Hepatic stellate cell (primary cell): ENCODE data around the gene SPON1.
"Not testable (repeated sequence)": the region's sequence is repeated elsewhere in the genome, so short reads cannot be mapped to it uniquely, and the experiment has no call there.

Source experiments
- DNase-seq: peaks from one replicate; pipeline ENCODE4 v3.0.0; 2011; ENCODE audit warnings: low spot score

SPON1 gene

DNA sequence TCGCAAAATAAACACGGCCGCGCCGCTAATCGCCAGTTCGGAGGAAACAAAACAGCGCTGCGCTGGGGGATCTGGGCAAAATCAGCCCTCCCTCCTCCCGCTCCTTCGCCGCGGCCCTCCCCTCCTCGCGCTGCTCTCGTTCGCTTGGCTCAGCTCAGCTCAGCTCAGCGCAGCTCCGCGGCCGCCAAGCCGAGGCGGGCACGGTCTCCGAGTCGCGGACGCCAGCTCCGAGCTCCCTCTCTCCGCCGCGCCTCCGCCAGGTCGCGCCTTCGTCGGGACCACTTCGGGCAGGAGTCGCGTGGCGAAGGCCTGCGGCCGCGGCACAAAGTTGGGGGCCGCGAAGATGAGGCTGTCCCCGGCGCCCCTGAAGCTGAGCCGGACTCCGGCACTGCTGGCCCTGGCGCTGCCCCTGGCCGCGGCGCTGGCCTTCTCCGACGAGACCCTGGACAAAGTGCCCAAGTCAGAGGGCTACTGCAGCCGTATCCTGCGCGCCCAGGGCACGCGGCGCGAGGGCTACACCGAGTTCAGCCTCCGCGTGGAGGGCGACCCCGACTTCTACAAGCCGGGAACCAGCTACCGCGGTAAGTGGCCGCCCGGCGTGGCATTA, at the start of gene SPON1:
SPON1 (plus strand) TSS at position 162 of the 607 bp plus-strand sequence; CDS start at position 344, 182 bp downstream.
- DNase-seq, result no peak

DNA sequence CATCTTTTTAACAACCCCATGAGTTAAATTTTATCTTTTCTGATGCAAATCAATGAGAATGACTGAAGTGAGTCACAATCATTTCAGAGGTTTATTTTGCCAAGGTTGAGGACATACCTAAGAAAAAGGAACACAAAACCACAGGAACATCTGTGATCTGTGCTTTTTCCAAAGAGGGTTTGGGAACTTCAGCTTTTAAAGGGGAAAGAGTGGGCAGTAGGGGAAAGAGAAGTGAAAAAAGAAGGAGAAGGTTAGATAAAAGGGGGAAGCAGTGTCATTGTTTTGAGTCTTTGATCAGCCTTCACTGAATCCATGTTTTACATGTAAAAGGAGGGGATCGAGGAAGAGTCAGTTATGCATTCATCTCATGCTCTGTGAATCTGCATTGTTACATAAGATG, 45.3 kb upstream of the SPON1 start:
- no peak for DNase-seq

DNA sequence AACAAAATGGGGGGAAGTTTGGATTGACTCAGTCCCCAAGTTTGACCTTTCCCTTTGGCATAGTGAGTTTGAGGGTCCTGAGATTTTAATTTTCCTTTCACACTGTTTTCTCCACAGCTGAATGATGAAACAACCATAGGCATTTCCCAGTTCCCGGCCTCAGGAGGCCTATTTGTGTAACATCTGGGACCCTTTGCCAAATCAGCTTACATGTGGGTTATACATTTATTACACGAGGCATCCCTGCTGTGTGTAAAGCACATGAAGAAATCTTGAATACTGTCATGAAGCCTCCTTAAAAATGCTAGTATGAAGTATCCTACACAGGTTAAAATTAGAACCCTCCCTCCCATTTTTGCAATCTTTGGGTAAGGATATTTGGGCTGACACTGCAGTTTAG, 44.6 kb upstream of the SPON1 start:
- DNase-seq, result no peak

DNA sequence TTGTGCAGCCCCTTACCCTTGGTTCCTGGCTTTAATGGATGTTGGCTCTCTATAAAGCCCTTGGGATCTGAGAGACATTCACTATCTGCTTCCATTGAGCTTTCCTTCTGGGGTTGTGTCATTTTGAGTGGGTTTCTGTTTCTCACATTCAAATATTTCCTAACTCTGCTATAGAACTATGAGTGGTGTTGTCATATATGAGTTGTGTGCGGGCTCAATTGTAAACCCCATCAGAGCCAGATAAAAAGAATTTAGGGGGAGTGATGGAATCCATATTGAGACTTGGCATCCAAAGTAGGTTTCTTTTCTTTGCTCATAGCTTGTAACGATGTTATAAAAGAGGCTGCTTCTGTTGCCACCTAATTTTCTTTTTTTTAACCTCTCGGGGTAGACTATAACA, 41.8 kb upstream of the SPON1 start:
- DNase-seq, result no peak

DNA sequence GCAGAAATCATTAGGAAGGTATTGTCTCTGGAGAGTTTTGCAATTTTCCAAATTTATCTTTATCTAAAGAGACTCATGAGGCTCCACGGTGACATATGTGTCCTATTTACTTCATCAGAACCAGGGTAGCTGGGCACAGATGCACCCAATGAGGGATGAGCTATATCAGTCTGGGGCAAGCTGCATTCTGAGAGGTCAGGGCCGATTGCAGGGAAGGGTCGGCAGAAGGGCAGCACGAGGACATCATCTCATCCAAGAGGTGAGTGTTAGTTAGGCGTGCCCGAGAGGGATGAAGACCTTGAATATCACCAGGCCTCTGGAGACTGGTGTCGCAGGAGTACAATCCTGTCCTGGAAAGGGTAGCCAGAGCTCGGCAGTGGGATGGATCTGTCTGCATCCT, 41.0 kb upstream of the SPON1 start:
- DNase-seq, result no peak

DNA sequence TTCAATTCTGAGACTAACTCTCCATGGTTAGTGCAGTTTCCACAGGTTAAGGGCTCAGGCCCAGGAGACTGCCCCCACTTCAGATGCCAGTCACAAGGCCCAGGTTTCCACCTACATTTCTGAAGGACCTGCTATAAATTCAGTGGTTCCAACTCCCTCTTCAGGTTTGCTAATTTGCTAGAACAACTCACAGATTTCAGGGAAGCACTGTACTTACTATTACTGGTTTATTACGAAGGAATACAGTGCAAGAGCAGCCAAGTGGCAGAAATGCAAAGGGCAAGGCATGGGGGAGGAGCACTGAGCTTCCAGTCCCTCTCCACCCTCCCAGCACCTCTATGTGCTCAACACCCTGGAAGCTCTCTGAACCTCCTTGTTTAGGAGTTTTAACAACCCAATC, 39.3 kb upstream of the SPON1 start:
- DNase-seq, result no peak

DNA sequence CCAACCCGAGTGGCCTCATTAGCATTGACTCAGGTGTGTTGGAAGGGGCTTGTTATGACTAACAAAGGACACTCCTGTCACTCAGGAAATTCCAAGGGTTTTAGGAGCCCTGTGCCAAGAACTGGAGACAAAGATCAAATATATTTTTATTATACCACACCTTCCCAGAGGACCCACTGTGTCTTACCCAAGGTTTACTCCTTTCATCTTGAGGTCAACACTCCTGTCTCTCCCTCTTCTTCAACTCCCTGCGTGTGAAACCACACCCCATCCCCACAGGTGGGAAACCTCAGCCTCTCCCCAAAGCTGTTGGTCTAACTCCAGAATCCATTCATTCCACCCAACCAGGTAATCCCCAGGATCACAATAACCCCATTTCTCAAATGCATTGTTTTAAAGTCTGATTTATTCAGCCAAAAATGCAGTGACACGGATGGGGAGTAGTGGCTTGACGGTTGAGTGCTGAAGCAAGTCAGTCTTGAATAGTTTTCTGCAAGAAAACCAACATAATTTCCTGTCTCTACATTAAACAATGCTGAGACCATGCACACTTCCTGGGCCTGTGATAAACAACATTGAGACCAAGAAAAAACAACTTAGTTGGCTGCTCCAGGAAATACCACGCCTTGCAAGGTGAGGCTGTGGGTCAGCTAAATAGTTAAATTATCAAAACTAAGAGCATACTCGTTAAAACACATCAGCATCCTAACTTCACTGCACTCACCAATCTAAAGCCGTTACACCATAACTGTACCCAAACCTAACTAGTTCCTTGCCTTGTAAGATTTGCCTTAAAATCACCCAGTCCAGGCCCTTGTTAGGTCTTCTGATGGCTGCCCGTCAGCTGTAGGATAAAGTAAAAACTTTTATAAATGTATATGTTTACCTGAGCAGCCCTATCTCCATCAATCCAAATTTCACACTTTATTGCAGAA, 38.5 kb upstream of the SPON1 start:
- no peak for DNase-seq

DNA sequence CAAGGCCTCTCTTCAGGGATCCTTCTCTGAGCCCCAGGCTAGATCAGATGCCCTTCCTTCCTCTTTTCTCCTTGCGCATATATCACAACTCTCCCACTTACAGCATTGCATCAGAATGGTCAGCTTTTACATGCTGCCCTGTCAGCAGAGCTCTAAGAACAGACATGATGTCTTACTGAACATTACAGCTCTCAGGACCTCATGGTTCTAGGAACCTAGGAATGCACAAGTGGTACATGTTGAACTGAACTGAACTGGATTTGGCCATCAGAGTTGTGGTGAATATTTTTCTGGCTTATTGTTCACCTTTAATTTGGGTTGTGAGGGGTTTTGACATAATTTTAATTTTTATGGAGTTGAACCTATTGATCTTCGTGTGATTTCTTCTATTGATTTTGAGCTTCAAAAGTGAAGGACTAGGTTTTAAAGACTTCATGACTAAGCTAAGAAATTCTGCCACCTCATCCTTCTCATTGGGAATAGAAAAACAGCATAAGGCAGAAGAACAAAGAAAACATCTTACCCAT, 37.7 kb upstream of the SPON1 start:
- DNase-seq, result no peak

DNA sequence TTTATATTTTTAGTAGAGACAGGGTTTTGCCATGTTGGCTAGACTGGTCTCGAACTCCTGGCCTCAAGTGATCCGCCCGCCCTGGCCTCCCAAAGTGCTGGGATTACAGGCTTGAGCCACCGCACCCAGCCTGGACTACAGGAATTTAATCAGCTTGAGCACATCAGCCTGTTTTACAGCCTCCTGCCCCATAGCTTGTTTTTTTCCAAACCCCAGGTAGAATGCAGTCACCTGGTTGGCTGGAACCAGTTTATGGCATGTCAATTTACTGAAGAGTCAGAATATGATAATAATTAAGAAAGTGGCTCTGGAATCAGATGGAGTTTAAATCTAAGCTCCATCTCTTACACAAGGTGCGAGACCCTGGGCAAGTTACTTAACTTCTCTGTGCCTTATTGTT, 36.2 kb upstream of the SPON1 start:
- DNase-seq, result not testable (repeated sequence)

DNA sequence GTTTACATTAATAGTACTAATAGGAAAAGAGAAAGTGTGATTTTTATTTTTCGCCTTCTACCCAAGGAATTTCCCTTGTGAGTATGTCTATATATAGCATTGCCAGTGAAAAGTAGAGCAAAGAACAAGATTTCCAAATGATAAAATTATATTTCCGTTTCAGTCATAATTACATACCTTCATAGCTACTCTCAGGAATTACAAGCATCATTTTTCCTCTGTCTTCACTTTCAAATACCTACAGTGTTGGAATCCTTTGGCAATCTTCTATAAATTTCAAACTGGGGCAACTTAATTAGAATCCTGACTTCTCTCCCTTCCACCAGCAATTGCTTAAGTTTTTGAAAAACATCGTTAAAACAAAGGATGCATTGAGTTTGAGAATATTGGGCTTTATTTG, 35.5 kb upstream of the SPON1 start:
- DNase-seq, result no peak

DNA sequence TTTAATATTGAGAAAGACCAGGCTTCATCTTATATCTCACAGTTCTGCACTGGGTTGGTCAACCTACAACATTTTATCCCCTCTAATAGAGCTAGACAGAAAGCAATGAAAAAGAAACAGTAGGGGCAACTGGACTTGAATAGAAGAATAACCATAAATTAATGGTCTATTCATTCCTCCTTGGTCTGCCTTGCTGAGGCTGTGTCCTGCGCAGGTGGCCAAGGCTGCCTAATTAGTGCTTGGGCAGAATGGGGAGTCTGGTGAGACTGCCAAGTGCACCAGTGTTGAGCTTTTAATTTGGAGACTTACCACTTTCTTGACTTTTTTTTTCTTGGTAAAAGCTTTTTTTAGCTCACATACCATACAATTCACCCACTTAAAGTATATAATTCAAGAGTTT, 35.0 kb upstream of the SPON1 start:
- no peak for DNase-seq

DNA sequence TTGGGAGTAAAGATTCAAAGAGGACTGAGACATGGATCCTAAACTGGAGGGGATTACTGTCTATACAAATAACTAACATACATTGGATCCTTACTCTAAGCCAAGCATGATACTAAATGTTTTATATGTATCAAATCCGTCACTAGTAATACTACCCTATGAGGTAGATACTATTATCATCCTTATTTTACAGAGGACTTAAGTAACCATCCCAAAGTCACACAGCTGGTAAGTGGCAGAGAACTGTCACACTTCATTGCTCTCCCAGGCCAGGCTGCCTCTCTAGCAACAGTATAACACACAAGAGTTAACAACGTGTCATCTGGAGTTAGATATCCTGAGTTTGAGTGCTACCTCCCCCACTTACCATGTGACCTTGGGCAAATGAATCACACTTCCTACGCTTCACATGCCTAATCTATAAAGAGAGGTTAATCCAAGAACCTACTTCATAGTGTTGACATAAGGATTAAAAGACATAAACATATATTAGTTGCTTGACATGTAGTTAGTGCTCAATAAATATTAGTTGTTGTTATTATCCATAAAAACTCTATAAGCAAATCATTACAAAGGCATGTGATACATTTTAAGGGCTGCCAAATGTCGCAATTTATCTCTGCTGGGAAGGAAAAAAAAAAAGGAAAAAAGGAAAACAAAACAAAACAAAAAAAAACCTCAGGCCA, 33.8 kb upstream of the SPON1 start:
- peak; percentile 7 for DNase-seq

DNA sequence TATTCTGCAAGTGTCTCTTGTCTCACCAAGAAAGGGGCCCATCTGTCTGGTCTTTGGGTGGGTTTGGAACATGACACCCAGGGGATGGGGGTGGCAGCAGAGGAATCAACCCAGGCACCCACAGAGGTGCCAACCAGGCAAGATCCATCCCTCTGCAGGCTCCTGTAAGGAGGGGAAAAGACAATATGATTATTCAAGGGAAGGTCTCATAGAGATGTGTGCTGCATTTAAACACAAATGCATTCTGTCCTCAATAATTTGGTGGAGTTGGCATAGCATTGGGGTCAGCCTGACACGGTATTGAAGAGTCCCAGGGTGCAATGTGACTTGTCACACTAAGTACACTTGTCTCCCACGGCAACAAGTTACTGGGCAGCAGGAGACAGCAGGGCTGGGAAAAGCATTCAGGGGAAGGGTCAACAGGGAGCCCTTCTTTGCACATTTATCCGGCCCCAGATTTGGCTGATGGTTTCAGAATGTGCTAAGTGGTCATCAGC, 33.1 kb upstream of the SPON1 start:
- DNase-seq, result no peak

DNA sequence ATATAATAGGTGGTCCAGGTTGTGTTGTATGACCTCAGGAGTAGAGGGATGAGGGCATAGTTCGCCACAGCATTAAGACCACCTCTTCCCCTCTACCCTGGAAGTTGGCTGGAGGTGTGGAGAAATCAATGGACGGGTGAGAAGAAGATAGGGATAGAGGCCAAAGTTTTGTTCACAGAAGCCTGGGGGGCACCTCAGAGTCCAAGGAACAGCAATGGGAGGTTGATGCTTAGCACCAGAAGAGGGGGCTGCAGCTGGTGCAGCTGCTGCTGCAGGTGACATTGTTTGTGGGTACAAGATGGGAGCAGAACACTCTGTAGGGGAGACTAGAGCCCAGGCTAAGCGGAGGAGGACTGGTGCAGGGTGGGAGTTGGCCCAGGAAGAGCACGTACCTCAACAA, 31.2 kb upstream of the SPON1 start:
- no peak for DNase-seq

DNA sequence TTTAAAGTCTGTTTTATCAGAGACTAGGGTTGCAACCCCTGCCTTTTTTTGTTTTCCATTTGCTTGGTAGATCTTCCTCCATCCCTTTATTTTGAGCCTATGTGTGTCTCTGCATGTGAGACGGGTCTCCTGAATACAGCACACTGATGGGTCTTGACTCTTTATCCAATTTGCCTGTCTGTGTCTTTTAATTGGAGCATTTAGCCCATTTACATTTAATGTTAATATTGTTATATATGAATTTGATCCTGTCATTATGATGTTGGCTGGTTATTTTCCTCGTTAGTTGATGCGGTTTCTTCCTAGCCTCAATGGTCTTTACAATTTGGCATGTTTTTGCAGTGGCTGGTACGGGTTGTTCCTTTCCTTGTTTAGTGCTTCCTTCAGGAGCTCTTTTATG, 25.4 kb upstream of the SPON1 start:
- DNase-seq, result not testable (repeated sequence)

DNA sequence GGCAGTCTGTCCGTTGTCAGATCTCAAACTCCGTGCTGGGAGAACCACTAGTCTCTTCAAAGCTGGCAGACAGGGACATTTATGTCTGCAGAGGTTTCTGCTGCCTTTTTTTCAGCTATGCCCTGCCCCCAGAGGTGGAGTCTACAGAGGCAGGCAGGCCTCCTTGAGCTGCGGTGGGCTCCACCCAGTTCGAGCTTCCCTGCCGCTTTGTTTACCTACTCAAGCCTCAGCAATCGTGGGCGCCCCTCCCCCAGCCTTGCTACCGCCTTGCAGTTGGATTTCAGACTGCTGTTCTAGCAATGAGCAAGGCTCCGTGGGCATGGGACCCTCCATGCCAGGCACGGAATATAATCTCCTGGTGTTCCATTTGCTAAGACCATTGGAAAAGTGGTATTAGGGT, 23.7 kb upstream of the SPON1 start:
- not testable (repeated sequence) for DNase-seq

DNA sequence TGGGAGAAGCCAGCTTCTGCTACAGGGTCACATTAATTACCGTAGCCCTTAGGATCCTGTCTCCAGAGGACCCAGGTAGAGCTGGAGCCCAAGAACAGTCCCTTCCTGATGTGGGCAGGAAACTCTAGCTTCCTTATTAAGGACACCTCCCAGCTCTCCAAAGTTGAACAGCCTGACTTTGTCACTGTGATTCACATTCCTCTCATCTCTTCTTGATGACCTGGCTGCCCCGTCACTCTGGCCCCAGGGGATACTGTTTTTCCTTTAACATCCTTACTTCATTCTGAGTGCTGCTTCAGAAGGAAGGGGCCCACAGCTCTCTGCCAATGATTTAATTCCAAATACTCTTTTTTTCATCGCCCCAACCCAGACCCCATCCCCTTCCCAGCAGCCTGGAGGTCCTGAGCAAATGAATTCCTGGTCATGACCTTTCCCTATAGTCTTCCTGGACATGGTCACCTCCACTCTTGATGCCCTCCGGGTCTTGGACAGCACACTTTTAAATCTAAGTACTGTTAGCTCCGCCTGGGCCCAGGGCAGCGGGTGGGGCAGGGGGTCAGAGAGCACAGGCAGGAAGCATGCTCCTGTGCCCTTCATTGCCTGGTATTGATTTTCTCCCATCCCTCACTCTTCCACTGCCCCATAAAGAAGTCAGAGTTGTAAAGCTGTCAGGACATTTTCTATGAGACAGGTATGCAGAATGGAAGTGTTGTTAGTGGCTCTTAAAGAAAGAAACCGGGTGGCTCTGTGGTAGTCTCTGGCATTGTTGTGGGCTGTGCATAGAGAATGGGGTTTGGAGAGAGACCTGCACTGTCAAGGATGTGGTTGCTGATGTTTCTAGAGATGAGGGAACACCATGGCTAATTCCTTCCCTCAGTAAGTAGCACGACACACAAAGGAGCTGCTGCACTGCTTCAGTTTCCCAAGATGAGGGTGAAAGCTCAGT, 22.3 kb upstream of the SPON1 start:
- no peak for DNase-seq

DNA sequence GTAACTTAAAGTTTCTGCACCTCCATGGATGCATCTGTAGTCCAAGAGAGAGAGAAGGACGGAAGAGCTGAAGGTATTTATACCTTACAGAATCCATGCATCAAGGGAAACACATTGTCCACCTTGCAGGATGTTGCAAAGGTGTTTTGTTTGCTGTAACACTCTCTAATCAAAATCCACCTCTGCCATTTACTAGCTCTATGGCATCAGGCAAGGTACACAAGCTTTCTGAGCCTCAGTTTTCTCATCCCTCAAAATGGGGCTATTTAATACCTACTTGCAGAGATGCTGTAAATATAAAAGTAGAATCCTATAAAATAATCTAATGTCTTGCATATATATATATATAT, 21.6 kb upstream of the SPON1 start:
- DNase-seq, result no peak

DNA sequence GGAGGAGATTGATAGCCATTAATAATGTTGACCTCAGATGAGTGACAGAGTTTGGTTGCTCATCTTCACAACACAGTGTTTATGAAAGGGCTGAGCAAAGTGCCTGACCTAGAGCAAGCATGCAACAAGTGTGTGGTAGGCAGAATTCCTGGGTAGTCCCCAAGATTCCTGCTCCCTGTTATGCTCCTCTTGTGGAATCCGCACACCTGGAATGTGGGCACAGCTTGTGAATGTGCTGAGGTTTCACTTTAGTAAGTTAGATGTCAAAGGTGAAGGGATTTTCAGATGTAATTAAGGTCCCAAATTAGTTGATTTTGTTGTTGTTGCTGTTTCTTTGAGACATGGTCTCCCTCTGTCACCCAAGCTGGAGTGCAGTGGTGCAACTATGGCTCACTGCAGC, 20.7 kb upstream of the SPON1 start:
- no peak for DNase-seq

DNA sequence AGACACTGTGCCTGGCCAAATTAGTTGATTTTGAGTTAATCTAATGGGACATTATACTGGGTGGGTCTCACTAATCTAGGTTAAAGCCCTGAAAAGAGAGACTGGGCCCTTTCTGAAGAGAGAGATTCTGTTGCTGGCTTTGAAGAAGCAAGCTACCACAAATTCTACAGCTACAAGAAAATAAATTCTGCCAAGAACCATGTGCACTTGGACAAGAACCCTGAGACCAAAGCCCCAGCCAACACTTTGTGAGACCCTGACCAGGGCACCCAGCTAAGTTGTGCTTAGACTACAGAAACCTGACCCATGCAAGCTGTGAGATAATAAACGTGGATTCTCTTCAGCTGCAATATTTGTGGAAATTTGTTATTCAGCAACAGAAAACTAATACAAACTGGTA, 20.1 kb upstream of the SPON1 start:
- DNase-seq, result no peak

DNA sequence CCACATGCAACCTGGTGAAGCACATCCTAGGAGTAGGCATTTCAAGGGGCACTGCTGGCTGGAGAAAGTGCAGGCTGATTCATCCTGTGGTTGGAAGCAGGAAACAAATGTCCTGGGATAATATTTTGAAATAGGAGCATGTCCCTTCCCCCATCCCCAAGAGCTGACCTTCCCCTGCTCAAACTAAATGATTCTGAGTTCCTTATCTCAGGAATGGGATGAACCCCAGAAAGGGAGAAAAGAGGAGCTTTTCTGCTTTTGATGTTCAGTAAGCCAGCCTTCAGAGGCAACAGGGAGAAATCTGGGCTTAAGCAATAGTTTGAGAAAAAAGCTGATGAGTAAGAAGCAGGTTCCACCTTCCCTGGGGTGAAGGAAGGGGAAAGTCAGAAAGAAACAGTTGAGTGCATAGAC, 19.5 kb upstream of the SPON1 start:
- no peak for DNase-seq

DNA sequence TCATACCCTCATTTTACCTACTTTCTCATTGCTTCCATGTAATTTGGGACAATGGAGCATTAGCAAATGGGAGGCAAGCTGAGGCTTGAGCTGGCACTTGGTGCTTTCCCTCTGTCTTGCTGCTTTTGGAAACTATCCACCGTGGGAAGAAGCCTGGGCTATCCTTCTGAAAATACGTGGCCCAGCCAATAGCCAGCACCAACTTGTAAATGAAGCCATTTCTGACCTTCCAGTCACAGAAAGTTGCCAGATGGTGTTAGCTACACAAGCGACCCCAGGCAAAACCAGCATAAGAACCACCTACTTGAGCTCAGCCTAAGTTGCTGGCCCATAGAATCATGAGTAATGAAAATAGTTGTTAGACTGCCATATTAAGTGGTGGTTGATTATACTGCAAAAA, 18.5 kb upstream of the SPON1 start:
- DNase-seq, result no peak
